HG03103 (cell line): Measurements from ENCODE around the gene KSR1.

Source experiments
- ATAC-seq: cut with Tn5 transposase; IDR thresholded peaks from one replicate; pipeline ENCODE4 v1.9.1; 2021; ENCODE audit warnings: low read depth; ENCODE audit not compliant: unreplicated experiment

Gene KSR1

DNA sequence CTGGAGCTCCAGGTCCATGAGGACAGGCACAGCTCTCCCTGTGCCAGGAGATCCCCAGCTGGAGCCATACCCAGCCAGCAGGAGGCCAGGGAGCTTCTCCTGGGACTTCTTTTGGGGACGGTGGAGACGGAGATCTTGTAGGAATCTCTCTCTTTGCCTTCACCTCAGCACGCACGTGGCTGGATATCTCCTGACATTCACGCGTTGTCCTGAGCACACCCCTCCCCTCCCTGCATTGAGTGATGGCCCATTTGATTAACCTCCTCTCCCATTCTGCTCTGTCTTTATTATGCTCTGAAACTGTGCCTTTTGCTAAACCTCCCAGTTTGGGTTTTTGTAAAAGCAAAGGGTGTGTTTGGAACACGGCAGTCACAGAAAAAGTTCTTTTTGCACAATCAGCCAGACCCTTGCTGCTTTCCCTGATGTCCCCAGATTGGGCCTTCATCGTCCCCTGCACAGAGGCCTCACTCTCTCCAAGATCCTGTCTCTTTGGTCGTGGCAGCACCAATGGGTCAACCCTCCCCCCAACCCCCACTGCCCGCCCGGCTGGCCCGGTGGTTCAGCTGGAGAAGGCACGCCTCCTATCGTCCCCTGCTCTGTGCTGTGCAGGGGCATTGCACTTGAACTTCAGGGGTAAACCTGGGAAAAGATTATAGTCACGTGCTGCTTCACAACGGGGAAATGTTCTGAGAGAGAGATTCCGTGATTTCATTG is 142.2 kb downstream of the KSR1 start:
- ATAC-seq: no peak

DNA sequence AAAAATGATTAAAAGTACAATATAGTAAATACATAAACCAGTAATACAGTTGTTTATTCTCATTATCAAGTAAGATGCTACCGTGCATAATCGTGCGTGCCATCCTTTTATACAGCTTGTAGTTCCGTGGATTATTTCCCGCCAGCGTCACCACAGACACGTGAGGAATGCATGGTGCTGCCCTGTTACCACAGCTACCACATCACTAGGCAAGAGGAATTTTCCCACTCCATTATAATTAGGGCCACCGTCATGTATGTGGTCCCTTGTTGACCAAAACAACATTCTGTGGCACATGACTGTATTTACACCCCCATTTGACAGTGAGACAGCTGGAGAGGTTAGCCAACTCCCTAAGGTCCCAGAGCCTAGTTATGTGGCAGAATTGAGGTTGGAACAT is 144.2 kb downstream of the KSR1 start:
- ATAC-seq: no peak

DNA sequence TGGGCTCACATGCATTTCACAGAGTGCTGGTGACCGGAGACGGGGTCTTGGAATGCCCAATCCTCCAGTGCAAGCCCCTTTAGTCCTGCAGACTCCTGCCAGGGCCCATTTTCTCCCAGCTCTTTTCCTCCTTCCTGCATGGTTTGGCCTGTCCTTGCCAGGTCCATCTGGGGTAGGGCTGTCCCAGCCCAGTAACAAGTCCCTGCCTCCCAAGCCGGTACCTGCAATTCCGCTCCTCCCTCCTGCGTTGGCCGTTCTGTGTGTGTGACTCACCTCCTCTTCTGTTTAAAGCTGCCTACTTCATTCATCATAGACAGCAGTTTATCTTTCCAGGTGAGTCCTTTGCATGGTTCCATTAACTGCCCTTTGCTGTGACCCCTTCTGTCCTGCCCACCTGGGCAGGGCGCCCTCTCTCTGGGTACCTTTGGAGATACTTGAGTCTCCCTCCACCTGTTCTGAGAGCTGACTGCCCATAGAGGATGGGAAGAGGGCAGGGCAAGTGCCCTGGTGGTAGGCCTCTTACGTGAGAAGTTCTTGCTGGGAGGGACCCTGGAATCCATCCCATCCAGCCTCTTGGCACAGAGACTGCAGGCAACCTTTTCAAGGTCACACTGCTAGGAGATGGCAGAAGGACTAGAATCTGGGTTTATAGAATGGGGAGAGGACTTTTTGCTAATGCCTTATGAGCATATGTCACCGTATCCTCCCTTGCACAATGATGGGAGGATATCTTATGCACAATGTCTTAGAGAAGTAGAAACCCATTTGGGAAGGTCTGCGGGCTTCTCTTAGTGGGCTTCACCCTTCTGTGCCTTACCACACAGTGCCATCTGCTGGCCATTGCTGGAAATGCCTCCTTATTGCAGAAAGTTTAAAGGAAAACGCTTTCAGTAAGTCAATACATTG is 145.1 kb downstream of the KSR1 start:
- no peak for ATAC-seq

DNA sequence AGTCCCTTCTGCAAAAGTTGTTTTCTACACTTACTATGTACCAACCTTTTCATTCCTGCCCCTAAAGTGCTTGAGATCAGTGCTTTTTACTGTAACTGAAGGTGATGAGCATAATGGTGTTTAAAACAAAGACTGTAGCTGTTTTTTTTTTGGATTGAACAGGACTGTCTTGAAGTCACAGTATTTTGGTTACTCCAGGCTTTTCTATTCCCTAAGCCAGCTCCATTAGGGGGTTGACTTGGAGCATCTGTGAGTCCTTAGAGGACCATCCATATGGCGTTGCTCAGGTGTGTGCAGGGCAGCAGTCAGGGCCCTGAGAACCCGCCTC is 145.7 kb downstream of the KSR1 start:
- ATAC-seq: no peak

DNA sequence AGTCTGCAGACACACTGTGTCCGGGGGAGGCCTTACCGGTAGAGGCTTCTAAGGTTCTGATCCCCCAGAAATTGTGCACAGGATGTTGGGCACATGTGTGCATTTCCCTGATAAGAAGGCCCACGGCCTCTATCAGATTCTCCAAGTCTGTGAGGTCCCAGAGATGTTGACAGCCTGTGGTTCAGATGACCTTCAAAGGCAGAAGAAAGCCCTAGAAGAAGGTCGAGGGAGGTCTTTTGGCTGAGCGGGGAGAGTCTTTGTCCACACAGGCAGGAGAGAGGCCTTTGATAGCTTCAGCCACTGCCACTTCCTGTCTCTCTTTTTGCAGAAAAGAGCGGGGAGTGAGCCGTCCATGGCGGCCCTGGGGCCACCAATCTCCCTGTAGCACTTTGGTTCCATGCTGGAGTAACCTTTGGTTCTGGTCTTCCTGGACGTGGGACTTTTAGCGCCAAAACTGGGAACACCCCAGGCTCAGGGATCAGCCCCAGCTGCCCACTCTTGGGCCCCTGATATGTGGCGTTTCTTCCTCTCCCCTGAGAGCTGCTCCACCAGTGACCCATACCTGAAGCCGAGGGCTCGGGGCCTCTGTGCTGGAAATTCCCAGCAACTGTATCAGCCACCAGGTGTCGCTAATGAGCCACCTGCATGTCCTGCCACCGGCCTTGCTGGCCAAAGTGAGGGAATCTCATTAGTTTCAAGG is 146.6 kb downstream of the KSR1 start:
- no peak for ATAC-seq

DNA sequence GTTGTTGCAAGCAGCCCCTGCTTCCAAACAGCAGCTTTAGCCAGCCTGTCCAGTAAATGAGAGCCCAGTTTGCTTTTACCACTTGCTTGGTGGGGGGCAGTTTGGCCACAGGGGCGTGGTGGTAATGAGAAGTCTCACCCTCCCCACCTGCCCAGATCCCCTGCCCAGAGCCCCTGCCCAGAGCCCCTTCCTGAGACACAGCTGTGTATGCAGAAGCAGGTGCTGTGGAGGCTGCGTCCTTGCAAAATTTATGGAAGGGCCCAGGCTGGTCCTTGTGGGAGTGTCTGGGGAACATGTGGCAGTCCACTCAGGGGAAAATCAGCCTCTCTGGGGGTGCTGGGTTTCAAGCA is 147.1 kb downstream of the KSR1 start:
- ATAC-seq: no peak

DNA sequence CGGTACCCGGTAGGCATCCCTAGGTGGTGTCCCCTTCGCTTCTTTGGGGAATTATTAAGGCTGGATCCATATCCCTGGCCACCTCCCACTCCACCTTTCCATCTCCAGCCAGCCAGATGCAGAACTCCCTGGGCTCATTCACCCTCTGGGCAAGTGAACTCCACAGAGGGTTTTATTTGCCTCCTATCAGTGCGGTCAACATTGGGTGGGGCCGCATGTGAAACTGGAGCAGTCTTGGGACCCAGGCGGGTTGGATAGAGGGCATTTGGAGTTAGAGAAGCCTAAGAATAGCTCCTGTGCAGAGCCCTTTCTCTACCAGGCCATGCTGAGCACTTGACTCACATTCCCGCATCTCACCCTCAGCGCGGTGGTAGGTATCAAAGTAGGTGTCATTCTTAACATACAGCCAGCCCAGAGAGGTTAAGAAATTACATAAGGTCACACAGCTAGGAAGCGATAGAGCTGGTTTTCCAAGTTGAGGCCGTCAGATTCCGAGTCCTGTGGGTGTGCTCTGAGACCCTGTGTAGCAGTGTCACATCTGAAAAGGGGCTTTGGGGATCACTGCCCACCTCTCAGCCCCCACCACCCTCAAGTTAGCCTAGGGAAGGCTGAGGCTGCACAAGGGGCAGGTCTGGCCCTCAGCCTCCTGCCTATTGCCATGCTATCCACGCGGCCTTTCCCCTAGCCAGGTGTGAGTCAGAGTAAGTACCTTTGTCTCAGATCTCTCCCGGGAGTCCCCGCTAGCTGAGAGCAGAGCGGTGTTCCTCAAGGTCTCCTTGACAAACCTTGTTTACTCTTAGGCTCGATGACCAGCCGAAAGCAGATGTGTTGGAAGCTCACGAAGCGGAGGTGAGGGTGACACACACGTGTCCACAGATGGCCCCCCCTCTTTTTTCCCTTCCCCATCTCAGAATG is 147.9 kb downstream of the KSR1 start:
- no peak for ATAC-seq

DNA sequence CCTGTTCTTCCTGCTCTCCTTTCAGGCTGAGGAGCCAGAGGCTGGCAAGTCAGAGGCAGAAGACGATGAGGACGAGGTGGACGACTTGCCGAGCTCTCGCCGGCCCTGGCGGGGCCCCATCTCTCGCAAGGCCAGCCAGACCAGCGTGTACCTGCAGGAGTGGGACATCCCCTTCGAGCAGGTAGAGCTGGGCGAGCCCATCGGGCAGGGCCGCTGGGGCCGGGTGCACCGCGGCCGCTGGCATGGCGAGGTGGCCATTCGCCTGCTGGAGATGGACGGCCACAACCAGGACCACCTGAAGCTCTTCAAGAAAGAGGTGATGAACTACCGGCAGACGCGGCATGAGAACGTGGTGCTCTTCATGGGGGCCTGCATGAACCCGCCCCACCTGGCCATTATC is 149.2 kb downstream of the KSR1 start:
- ATAC-seq: no peak

DNA sequence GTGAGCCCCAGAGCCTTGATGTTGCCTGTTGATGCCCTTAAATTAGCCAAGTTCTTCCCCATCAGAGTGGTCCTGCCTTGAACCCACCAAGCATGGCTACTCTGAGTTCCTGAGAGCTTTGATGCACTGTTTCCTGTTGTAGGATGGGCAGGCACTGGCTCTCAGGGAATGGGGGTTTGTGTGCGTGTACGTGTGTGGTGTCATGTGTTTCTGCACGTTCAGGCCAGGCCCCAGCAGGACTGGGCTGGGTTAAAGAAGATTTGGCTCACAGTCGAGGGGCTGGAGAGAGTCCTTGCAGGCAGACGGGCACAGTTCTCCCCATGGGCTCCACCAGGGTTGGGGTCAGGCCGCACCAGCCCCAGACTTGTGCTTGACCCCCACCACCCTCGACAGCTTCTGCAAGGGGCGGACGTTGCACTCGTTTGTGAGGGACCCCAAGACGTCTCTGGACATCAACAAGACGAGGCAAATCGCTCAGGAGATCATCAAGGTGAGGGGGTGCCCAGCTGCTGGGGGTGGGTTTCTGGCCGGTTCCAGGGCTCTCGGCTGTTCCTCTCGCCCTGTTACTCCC is 151.4 kb downstream of the KSR1 start:
- no peak for ATAC-seq

DNA sequence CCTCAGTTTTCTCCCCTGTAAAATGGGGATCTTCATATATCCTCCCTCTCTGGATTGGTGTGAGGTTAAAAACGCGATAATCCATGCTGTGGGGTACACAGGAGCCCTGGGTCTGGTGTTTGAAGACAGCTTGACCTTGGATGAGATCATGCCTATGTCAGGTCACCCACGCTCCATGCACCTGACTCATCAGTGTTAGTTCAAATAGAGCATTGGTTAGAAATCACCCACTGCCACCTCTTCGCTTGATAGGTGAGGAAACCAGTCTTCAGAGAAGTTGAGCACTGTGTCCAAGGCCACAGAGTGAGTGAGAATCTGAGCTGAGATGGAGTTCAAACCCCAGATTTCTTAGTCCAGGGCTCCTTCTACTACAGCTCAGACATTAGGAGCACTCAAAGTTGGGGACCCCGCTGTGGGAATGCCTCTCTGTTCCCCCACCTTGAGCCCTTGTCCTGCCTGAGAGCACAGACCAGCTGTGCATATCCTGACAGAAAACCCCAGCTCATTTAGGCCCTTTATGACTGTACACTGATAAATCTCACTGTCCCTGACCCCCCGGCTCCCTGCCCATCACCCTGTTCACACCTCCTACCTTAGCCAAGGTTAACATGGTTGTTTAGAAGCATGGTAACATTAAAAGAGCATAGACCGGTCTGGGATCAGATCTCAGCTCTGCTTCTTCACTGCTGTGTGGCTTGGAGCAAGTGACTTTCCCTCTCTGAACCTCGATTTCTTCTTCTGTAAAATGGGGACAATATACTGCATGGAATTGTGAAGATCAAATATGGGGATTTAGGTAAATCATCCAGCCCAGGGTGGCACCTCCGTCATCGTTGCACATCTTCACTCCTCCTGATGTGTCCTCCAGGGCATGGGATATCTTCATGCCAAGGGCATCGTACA is 152.3 kb downstream of the KSR1 start:
- no peak for ATAC-seq

DNA sequence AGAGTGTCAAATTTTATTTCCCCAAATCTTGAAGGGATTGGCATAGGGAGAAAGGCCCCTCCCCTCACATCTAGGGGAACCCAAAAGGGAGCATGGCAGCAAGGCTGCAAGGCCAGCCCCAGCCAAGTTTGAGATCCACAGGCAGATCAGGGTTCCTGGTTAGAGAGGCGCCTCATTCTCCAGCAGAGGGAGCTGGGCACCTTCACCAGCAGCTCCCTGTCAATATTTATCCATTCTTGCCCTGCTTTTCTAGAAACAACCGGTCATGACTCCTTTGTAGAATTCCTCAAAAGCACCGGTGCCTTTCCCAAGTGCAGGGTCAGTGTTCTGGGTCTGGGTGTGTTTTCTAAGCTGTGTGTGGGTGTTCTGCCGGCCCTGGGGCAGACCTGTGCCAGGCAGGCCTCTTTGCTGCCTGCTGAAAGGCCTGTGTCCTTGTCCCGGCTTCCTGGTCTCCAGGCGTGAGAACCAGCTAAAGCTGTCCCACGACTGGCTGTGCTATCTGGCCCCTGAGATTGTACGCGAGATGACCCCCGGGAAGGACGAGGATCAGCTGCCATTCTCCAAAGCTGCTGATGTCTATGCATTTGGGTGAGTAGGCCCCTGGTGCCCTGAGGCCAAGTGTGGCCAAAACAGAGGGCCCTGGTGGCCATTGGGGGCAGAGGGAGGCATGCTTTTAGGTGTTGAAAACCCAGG is 153.5 kb downstream of the KSR1 start:
- no peak for ATAC-seq

DNA sequence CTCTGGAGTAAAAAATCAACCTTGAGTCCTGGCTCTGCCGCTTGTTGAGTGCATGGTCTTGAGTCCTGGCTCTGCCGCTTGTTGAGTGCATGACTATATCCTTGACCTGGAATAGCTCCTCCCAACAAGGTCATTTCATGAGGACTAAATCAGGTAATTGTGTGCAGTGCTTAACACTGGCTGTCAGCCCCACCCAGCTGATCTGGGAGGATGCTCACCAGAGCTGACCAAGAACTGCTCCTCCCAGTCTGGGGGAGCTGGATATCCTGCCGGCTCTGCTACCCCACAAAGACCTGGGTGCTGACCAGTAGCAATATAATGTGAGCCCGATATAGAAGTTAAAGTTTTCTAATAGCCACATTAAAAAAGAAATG is 154.0 kb downstream of the KSR1 start:
- no peak for ATAC-seq

DNA sequence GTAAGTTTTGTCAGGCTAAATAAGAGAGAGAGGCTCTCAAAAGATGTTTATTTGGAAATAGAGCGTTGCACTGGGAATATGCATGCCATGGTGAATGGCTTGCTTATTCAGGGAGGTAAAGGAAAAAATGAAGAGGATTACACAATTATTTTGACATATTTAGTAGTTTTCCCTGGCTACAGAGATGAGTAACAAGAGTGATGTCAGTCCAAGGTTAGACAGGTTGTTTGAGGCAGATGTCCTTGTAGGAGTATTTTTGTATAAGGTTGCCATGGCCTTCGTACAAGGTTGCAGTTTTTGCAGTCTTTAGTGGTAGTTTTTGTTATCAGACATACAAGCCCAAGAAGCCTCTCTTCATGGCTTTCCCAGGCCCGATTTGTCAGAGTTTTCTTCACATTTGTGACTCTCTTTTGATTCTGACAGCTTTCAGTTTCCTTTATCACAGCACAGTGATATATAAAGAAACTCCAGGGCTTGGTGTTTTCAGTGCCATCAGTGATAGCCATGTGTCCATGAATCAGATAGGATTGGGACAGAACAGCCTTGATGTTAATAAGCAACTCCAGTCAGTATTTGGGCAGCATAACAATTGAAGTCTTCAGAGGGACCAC is 156.0 kb downstream of the KSR1 start:
- no peak for ATAC-seq

DNA sequence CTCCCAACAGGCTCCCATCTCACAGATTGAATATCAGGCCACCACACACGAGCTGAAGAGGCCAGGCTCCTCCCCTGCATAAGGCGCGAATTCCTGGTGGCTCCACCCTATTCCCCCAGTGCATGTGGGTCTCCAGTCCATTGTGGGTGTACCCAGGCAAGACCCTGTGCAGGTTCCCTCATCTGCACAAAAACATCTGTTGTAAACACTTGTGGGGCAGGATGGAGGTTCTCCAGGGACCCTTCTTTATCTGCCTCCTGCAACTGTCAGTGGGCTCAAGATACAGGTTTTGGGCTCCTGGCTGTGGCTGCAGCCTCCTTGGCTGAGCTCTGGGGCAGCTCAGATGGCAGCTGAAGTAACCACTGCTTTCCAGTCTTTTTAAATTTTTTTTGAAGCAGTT is 157.2 kb downstream of the KSR1 start:
- no peak for ATAC-seq

DNA sequence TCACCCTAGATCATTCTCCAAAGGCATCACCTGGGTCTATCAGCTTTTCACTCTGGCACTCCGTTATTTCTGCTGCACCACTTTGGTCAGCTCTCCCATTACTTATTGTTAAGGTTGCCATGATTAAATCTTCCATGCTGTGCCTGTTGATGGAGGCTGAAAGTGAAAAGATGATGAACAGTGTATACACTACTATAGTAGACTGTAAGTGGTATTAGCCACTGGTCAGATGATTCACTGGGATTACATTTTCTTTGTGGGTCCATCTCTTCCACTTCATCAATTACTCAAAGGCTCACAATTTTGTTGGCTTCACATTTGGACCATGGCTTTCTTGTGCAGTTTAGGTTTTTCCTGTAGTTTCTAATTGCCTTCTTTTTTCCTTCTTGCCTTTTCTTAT is 158.9 kb downstream of the KSR1 start:
- no peak for ATAC-seq

DNA sequence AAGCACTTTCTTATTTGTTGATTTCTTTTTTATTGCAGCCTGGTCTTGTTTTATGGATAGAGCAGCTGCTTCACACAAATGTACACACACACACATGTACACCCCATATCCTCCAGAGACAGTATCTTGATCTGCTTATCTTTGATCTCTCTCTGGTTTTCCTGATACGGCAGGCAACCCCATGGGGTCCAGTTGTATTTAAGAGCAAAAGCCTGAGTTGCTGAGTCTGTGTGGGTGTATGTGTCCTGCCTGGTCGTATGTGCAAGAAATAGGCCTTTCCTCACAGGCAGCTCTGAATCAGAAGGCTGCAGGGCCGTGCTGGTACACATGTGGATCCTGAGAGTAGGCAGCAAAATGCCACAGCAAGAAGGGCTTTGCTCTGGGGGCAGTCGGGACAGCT is 160.2 kb downstream of the KSR1 start:
- no peak for ATAC-seq

DNA sequence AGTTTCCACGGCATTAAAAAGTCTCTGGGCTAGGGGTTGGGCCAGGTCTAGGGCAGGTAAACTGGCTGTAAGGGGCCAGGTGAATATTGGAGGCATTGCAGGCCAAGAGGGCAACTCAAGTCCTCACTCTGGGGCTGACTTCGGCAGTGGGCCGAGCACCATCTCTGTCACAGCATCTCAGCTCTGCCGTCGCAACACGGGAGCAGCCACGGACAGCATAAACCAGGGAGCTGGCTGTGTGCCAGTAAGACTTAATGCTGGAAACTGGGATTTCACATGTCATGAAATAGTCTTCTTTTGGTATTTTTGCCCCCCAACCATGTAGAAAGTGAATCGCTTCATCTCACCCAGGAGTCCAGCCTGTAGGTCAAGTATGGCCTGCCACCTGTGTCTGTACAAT is 162.2 kb downstream of the KSR1 start:
- ATAC-seq: no peak

DNA sequence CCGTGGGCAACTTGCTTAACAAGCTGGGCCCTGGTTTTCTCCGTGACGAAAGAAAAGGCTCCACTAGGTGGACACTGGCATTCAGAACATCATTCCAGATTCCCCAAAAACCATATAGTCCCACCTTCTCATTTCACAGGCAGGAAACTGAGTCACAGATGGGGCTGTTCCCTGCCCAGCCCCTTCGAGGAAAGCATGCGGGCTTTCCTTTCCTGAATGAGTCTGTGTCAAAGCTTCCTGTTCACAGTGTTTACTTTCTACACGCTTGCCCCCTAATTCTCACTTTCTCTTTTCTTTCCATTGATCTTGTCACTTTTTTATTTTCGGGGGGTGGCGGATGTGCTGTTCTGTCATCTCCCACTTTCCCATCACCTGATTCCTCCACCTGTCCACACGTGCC is 164.5 kb downstream of the KSR1 start:
- no peak for ATAC-seq
